ENCODE measurements around the gene ANKS6. TPM values are rescaled to one million over a fixed set of nuclear protein-coding genes. Genes with fewer than 3 reads are reported as not detected.

Gene ANKS6
- total RNA-seq, 6 donors from 2014 or later = 25.6 to 56.2 (median 34.2) TPM

- peaks cover 0 to 5% (median 0%) of the 10 kb centered on the region in 4 donors for H3K9me3 ChIP-seq
- no peak for TF ChIP-seq POLR2A (IDR thresholded peaks at IDR 0.05)
- TF ChIP-seq, protein P1, sequence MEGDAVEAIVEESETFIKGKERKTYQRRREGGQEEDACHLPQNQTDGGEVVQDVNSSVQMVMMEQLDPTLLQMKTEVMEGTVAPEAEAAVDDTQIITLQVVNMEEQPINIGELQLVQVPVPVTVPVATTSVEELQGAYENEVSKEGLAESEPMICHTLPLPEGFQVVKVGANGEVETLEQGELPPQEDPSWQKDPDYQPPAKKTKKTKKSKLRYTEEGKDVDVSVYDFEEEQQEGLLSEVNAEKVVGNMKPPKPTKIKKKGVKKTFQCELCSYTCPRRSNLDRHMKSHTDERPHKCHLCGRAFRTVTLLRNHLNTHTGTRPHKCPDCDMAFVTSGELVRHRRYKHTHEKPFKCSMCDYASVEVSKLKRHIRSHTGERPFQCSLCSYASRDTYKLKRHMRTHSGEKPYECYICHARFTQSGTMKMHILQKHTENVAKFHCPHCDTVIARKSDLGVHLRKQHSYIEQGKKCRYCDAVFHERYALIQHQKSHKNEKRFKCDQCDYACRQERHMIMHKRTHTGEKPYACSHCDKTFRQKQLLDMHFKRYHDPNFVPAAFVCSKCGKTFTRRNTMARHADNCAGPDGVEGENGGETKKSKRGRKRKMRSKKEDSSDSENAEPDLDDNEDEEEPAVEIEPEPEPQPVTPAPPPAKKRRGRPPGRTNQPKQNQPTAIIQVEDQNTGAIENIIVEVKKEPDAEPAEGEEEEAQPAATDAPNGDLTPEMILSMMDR (IDR thresholded peaks at IDR 0.05) = no peak
- no peak for TF ChIP-seq EP300 (IDR thresholded peaks at IDR 0.05)
- no peak for TF ChIP-seq POLR2AphosphoS5 (IDR thresholded peaks at IDR 0.05)
- ATAC-seq (ENCODE audit: low FRiP score in 2 of 2) = no peak
- no peaks in the 10 kb centered on the region for H3K27me3 ChIP-seq
- whole genome bisulfite sequencing, 2 donors = 90 to 95% methylated on average over 3 of the region's 3 CpGs
- peaks cover 0 to 6% (median 1%) of the 10 kb centered on the region in 4 donors for H3K36me3 ChIP-seq
- H3K27ac ChIP-seq = no peak overlapping the region
- peaks cover 21 to 51% (median 29%) of the 10 kb centered on the region in 4 donors for H3K4me1 ChIP-seq
- no peak for DNase-seq
- peak overlapping the region in 1 of 4 donors; percentile 86 for H3K4me3 ChIP-seq
Observed at GRCh38 chr9:98794802-98795201, 1.6 kb downstream of the ANKS6 start.

DNA sequence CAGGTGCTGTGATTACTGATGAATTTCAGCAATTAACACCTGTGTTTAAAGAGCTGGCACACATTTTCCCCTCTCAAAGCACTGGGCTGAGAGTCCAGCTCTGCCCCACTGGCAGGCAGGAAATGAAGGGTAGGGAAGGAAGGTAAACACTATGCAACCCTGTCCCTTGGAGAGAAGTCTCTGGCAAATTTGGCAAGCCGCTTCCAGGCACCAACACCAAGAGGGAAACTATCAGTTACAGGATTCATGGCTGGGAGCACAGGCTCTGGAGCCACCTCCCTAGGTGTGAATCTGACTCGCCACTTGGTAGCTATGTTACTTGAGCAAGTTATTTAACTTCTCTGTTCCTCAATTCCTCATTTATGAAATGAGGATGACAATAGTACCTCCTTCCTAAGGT is 3.3 kb downstream of the ANKS6 start:
- TF ChIP-seq, protein P1 (IDR thresholded peaks at IDR 0.05) = no peak
- TF ChIP-seq POLR2AphosphoS5 (IDR thresholded peaks at IDR 0.05) = no peak
- TF ChIP-seq POLR2A (IDR thresholded peaks at IDR 0.05) = no peak
- TF ChIP-seq EP300 (IDR thresholded peaks at IDR 0.05) = no peak
- DNase-seq (no peak), ATAC-seq (ENCODE audit: low FRiP score in 2 of 2) (no peak)
- Histone ChIP-seq H3K4me3 (no peak overlapping the region), H3K36me3 (peaks cover 0 to 20% (median 4%) of the 10 kb centered on the region in 4 donors), H3K9me3 (peaks cover 0 to 3% (median 0%) of the 10 kb centered on the region in 4 donors), H3K27me3 (no peaks in the 10 kb centered on the region), H3K4me1 (peaks cover 19 to 51% (median 27%) of the 10 kb centered on the region in 4 donors), H3K27ac (peak overlapping the region in 1 of 4 donors; percentile 30)
- 72 to 83% methylated on average over 2 of the region's 2 CpGs for WGBS, 2 donors

GRCh38 chr9:98791608-98792490 is 4.5 kb downstream of the ANKS6 start:
- ATAC-seq (ENCODE audit: low FRiP score in 2 of 2) = no peak
- Histone ChIP-seq H3K9me3 (no peaks in the 10 kb centered on the region), H3K27ac (peak overlapping the region in 3 of 4 donors; percentile 23 to 62 (median 58)), H3K27me3 (no peaks in the 10 kb centered on the region), H3K4me3 (no peak overlapping the region), H3K4me1 (peaks cover 19 to 48% (median 27%) of the 10 kb centered on the region in 4 donors), H3K36me3 (peaks cover 0 to 21% (median 5%) of the 10 kb centered on the region in 4 donors)
- peak in 1 of 2 donors; percentile 68 for DNase-seq
- TF ChIP-seq POLR2AphosphoS5 (IDR thresholded peaks at IDR 0.05) = no peak
- TF ChIP-seq EP300 (IDR thresholded peaks at IDR 0.05) = no peak
- TF ChIP-seq, protein P1 (IDR thresholded peaks at IDR 0.05) = no peak
- no peak for TF ChIP-seq POLR2A (IDR thresholded peaks at IDR 0.05)
- WGBS, 2 donors = 84 to 95% methylated on average over 11 to 18 of the region's 18 CpGs

DNA sequence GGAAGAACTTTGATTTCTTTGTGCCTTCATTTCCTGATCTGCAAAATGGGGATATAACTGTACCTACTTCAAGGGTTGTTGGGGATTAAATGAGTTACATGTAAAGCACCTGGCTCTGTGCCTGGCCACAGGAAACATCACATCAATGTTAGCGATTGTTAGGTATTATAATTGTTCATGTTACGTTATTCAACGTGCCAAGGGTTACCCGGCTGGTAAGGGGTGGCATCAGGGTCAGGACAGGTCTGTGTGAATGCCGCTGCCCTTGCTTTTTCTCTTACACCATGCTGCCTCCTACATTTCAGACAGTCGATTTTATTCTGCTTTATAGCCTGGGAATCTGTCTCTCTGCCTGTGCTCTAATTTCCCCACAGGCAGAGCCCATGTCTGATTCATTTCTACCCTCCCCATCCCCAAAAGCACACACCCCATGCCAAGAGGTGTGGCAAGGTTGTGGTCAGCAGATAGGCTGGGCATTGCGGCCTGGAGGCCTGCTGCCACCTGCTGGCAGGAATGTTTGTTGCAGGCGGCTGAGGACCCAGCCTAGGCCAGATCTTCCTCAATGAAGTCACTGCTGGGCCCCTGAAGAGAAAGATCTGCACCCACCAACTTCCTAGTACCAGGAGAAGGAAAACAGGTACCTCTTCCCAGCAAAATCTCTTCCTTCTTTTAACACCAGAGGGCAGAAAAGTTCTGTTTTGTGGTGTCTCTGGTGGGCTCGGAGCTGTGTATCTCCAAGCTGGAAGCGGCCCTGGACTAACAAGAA is 5.3 kb downstream of the ANKS6 start:
- H3K4me1 ChIP-seq = peaks cover 19 to 44% (median 26%) of the 10 kb centered on the region in 4 donors
- ATAC-seq (ENCODE audit: low FRiP score in 2 of 2) (peak; percentile 93 to 94), DNase-seq (peak; percentile 89 to 90)
- H3K27me3 ChIP-seq = no peaks in the 10 kb centered on the region
- peaks cover 0 to 21% (median 5%) of the 10 kb centered on the region in 4 donors for H3K36me3 ChIP-seq
- H3K27ac ChIP-seq = peak overlapping the region in 3 of 4 donors; percentile 23 to 62 (median 58)
- 45 to 52% methylated on average over 9 to 10 of the region's 10 CpGs for WGBS, 2 donors
- TF ChIP-seq POLR2AphosphoS5 (IDR thresholded peaks at IDR 0.05) (peak in 1 of 2 donors; percentile 51), POLR2A (IDR thresholded peaks at IDR 0.05) (no peak), EP300 (IDR thresholded peaks at IDR 0.05) (no peak)
- TF ChIP-seq, protein P1 (IDR thresholded peaks at IDR 0.05) = peak; percentile 95 to 99 (median 97)
- no peaks in the 10 kb centered on the region for H3K9me3 ChIP-seq
- H3K4me3 ChIP-seq = no peak overlapping the region

Measured in upper lobe of left lung (tissue), 6 donors.